Endodermal cell (in vitro differentiated cells): ENCODE measurements around the gene KRT2. TPM values are rescaled to one million over a fixed set of nuclear protein-coding genes. Genes with fewer than 3 reads are reported as not detected.

Experiments used
- DNase-seq: peaks from one replicate; pipeline ENCODE4 v3.0.0-alpha.2; 2017
- H3K27ac ChIP-seq: 2 replicates; pipeline ENCODE4 v1.5.1; 2013; ENCODE audit warnings: mild to moderate bottlenecking, low read depth, low read length, moderate library complexity
- H3K27me3 ChIP-seq: 2 replicates; pipeline ENCODE4 v1.6.1; 2013; ENCODE audit warnings: mild to moderate bottlenecking, low read length, moderate library complexity; ENCODE audit not compliant: insufficient read depth, control insufficient read depth, poor library complexity, severe bottlenecking
- H3K36me3 ChIP-seq: 2 replicates; pipeline ENCODE4 v1.7.0; 2013; ENCODE audit warnings: mild to moderate bottlenecking, low read length, moderate library complexity; ENCODE audit not compliant: control insufficient read depth, insufficient read depth
- H3K4me1 ChIP-seq: one replicate; pipeline ENCODE4 v1.7.0; 2013; ENCODE audit warnings: low read length; ENCODE audit not compliant: control insufficient read depth, insufficient read depth
- H3K4me3 ChIP-seq: 2 replicates; pipeline ENCODE4 v1.5.1; 2013; ENCODE audit warnings: mild to moderate bottlenecking, low read length, moderate library complexity
- H3K9ac ChIP-seq: 2 replicates; pipeline ENCODE4 v1.6.1; 2013; ENCODE audit warnings: mild to moderate bottlenecking, low read length, moderate library complexity; ENCODE audit not compliant: poor library complexity, severe bottlenecking; ENCODE audit errors: extremely low read depth
- H3K9me3 ChIP-seq: 2 replicates; pipeline ENCODE4 v1.6.1; 2013; ENCODE audit warnings: mild to moderate bottlenecking, low read length, moderate library complexity; ENCODE audit not compliant: control insufficient read depth
- H3K27ac Mint-ChIP-seq: 2 replicates; pipeline ENCODE4 v1.8.0; 2020; ENCODE audit warnings: mixed read lengths
- H3K27me3 Mint-ChIP-seq: 2 replicates; pipeline ENCODE4 v1.8.0; 2021; ENCODE audit warnings: mild to moderate bottlenecking, mixed read lengths; ENCODE audit not compliant: insufficient read depth
- H3K36me3 Mint-ChIP-seq: 2 replicates; pipeline ENCODE4 v1.8.0; 2020; ENCODE audit warnings: low read depth, mixed read lengths
- H3K4me1 Mint-ChIP-seq: 2 replicates; pipeline ENCODE4 v1.8.0; 2020; ENCODE audit warnings: mixed read lengths
- H3K4me3 Mint-ChIP-seq: 2 replicates; pipeline ENCODE4 v1.8.0; 2020; ENCODE audit warnings: mild to moderate bottlenecking, moderate library complexity, mixed read lengths
- H3K9me3 Mint-ChIP-seq: 2 replicates; pipeline ENCODE4 v1.8.0; 2020; ENCODE audit warnings: mild to moderate bottlenecking, mixed read lengths
- CTCF ChIP-seq: fragments of 200-600 bp; sonication (generic); conservative IDR thresholded peaks from 2 replicates; pipeline ENCODE4 v1.5.0; 2021; ENCODE audit warnings: antibody characterized with exemption, mild to moderate bottlenecking
- WGBS, 2 experiments: methylation state at CpG; one replicate each; pipeline versions ENCODE4 v1.1.5 to v1.1.7; 2013; ENCODE audit warnings: missing lambda C conversion rate in 2 of 2, mixed read lengths in 1 of 2; ENCODE audit not compliant: insufficient coverage in 1 of 2, insufficient read length in 1 of 2; 5-methylcytosine and 5-hydroxymethylcytosine counted together
- total RNA-seq, 2 donors: library from RNA; stranded (reverse); fragmentation: NEBNext Ultra II Directional in 1 of 2; extraction: Animal tissue kit (Norgen Biotek cat#: 25700) in 1 of 2; gene quantifications; 2 replicates in 1 of 2; 3 replicates in 1 of 2; pipeline ENCODE4 v1.2.1, GENCODE V29; 2021

KRT2 gene
- total RNA-seq, 2 donors from 2014 or later: not detected

GRCh38 chr12:52641468-52641867 is 10.5 kb downstream of the KRT2 start:
- 79 to 88% methylated on average over 4 of the region's 4 CpGs for WGBS, 2 experiments
- peaks cover 32% of the 10 kb centered on the region for H3K27me3 Mint-ChIP-seq
- no peaks in the 10 kb centered on the region for H3K9me3 Mint-ChIP-seq
- peaks cover 5% of the 10 kb centered on the region for H3K4me1 Mint-ChIP-seq
- no peak overlapping the region for H3K27ac Mint-ChIP-seq
- Histone ChIP-seq H3K27me3 (peaks cover 37% of the 10 kb centered on the region), H3K4me1 (no peaks in the 10 kb centered on the region), H3K9me3 (no peaks in the 10 kb centered on the region), H3K4me3 (no peak overlapping the region), H3K9ac (no peak overlapping the region), H3K36me3 (no peaks in the 10 kb centered on the region), H3K27ac (no peak overlapping the region)
- H3K4me3 Mint-ChIP-seq: no peak overlapping the region
- TF ChIP-seq CTCF: no peak
- H3K36me3 Mint-ChIP-seq: no peaks in the 10 kb centered on the region
- DNase-seq: no peak

GRCh38 chr12:52637299-52637698 is 14.7 kb downstream of the KRT2 start:
- Histone ChIP-seq H3K27me3 (peaks cover 35% of the 10 kb centered on the region), H3K4me3 (no peak overlapping the region)

GRCh38 chr12:52636592-52637258 is 15.3 kb downstream of the KRT2 start:
- Mint-ChIP-seq H3K4me3 (no peak overlapping the region), H3K9me3 (no peaks in the 10 kb centered on the region), H3K4me1 (peaks cover 6% of the 10 kb centered on the region), H3K27ac (no peak overlapping the region), H3K27me3 (peaks cover 23% of the 10 kb centered on the region), H3K36me3 (no peaks in the 10 kb centered on the region)
- Histone ChIP-seq H3K27ac (no peak overlapping the region), H3K4me1 (no peaks in the 10 kb centered on the region), H3K4me3 (no peak overlapping the region), H3K9me3 (no peaks in the 10 kb centered on the region), H3K36me3 (no peaks in the 10 kb centered on the region), H3K27me3 (peaks cover 36% of the 10 kb centered on the region), H3K9ac (no peak overlapping the region)
- WGBS, 2 experiments: 86 to 100% methylated on average over 1 to 5 of the region's 5 CpGs
- DNase-seq: peak; percentile 44
- no peak for TF ChIP-seq CTCF

More at GRCh38 chr12:52637299-52637698, 14.7 kb downstream of the KRT2 start:
- no peak for TF ChIP-seq CTCF
- WGBS, 2 experiments: 92 to 93% methylated on average over 3 to 4 of the region's 4 CpGs
- Histone ChIP-seq H3K27ac (no peak overlapping the region), H3K9ac (no peak overlapping the region), H3K4me1 (no peaks in the 10 kb centered on the region), H3K9me3 (no peaks in the 10 kb centered on the region), H3K36me3 (no peaks in the 10 kb centered on the region)
- no peaks in the 10 kb centered on the region for H3K36me3 Mint-ChIP-seq
- no peaks in the 10 kb centered on the region for H3K9me3 Mint-ChIP-seq
- H3K27ac Mint-ChIP-seq: no peak overlapping the region
- no peak overlapping the region for H3K4me3 Mint-ChIP-seq
- peaks cover 21% of the 10 kb centered on the region for H3K27me3 Mint-ChIP-seq
- peak; percentile 24 for DNase-seq
- peaks cover 6% of the 10 kb centered on the region for H3K4me1 Mint-ChIP-seq
